ENCODE measurements around the gene TNKS1BP1. TPM values are rescaled to one million over a fixed set of nuclear protein-coding genes. Genes with fewer than 3 reads are reported as not detected.

The TNKS1BP1 gene
- polyA plus RNA-seq, 1 of the 3 experiments (the other 2 are of a cell fraction) = 43.3 TPM

- Histone ChIP-seq H3K79me2 (ENCODE audit: insufficient read depth) (peaks cover 68% of the 10 kb centered on the region), H3K36me3 (replicated peaks in 1 of 2; ENCODE audit: control insufficient read depth in 1 of 2, insufficient read depth in 2 of 2, low read length in 1 of 2) (peaks cover 17 to 50% of the 10 kb centered on the region in 2 experiments), H3K4me1 (ENCODE audit: control insufficient read depth in 1 of 2, insufficient read depth in 2 of 2, low read depth in 1 of 2, low read length in 1 of 2) (peaks cover 0 to 10% of the 10 kb centered on the region in 2 experiments; a peak in 2 of 4 replicates), H3K9me2 (no peaks in the 10 kb centered on the region), H4K20me1 (ENCODE audit: insufficient read depth) (peaks cover 35% of the 10 kb centered on the region), H3K9ac (no peak overlapping the region), H2AFZ (ENCODE audit: low read depth) (no peak overlapping the region), H3K4me3 (ENCODE audit: low read depth in 2 of 2, low read length in 1 of 2) (no peak overlapping the region), H3K4me2 (no peak overlapping the region), H3K27ac (ENCODE audit: low read depth in 2 of 2, low read length in 1 of 2) (no peak overlapping the region), H3F3A (replicated peaks; ENCODE audit: insufficient read depth) (peaks cover 8% of the 10 kb centered on the region), H3K27me3 (ENCODE audit: insufficient read depth) (no peaks in the 10 kb centered on the region), H3K9me3 (no peaks in the 10 kb centered on the region)
- POLR2A ChIA-PET = interaction anchor here (1.4 kb wide), 1 partner anchor 15 kb away, joined by 7 read pairs; no protein-coding TSS in a partner anchor
- DNase-seq = no peak
- CTCF ChIA-PET = interaction anchor here (1.3 to 2.6 kb wide), 2 partner anchors 19 to 59 kb away, joined by 3 to 10 read pairs; no protein-coding TSS in a partner anchor
- TF ChIP-seq CTCF (IDR thresholded peaks at IDR 0.05) = no peak
- TF ChIP-seq RCOR1 (IDR thresholded peaks at IDR 0.05; ENCODE audit: low read length) = no peak
- no peak for TF ChIP-seq FOSL2 (IDR thresholded peaks at IDR 0.05; ENCODE audit: borderline replicate concordance, low read depth)
- TF ChIP-seq MXI1 (IDR thresholded peaks at IDR 0.05; ENCODE audit: low read depth, low read length) = no peak
- TF ChIP-seq, protein P1, sequence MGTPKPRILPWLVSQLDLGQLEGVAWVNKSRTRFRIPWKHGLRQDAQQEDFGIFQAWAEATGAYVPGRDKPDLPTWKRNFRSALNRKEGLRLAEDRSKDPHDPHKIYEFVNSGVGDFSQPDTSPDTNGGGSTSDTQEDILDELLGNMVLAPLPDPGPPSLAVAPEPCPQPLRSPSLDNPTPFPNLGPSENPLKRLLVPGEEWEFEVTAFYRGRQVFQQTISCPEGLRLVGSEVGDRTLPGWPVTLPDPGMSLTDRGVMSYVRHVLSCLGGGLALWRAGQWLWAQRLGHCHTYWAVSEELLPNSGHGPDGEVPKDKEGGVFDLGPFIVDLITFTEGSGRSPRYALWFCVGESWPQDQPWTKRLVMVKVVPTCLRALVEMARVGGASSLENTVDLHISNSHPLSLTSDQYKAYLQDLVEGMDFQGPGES (IDR thresholded peaks at IDR 0.05; ENCODE audit: low read depth, low read length) = no peak
- TF ChIP-seq JUND (IDR thresholded peaks at IDR 0.05) = no peak
- TF ChIP-seq CHD2 (IDR thresholded peaks at IDR 0.05; ENCODE audit: low read length, partially characterized antibody) = no peak
- TF ChIP-seq GABPA (IDR thresholded peaks at IDR 0.05; ENCODE audit: low read depth) = no peak
- TF ChIP-seq TAF1 (IDR thresholded peaks at IDR 0.05; ENCODE audit: borderline replicate concordance, low read depth, low read length) = no peak
- no peak for TF ChIP-seq MEF2A (IDR thresholded peaks at IDR 0.05; ENCODE audit: borderline replicate concordance, low read depth)
- TF ChIP-seq RXRA (IDR thresholded peaks at IDR 0.05; ENCODE audit: borderline replicate concordance, low read depth) = no peak
- TF ChIP-seq, protein P2, sequence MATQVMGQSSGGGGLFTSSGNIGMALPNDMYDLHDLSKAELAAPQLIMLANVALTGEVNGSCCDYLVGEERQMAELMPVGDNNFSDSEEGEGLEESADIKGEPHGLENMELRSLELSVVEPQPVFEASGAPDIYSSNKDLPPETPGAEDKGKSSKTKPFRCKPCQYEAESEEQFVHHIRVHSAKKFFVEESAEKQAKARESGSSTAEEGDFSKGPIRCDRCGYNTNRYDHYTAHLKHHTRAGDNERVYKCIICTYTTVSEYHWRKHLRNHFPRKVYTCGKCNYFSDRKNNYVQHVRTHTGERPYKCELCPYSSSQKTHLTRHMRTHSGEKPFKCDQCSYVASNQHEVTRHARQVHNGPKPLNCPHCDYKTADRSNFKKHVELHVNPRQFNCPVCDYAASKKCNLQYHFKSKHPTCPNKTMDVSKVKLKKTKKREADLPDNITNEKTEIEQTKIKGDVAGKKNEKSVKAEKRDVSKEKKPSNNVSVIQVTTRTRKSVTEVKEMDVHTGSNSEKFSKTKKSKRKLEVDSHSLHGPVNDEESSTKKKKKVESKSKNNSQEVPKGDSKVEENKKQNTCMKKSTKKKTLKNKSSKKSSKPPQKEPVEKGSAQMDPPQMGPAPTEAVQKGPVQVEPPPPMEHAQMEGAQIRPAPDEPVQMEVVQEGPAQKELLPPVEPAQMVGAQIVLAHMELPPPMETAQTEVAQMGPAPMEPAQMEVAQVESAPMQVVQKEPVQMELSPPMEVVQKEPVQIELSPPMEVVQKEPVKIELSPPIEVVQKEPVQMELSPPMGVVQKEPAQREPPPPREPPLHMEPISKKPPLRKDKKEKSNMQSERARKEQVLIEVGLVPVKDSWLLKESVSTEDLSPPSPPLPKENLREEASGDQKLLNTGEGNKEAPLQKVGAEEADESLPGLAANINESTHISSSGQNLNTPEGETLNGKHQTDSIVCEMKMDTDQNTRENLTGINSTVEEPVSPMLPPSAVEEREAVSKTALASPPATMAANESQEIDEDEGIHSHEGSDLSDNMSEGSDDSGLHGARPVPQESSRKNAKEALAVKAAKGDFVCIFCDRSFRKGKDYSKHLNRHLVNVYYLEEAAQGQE (IDR thresholded peaks at IDR 0.05; ENCODE audit: low read depth, low read length) = no peak
- TF ChIP-seq, protein P3, sequence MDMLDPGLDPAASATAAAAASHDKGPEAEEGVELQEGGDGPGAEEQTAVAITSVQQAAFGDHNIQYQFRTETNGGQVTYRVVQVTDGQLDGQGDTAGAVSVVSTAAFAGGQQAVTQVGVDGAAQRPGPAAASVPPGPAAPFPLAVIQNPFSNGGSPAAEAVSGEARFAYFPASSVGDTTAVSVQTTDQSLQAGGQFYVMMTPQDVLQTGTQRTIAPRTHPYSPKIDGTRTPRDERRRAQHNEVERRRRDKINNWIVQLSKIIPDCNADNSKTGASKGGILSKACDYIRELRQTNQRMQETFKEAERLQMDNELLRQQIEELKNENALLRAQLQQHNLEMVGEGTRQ (IDR thresholded peaks at IDR 0.05; ENCODE audit: borderline replicate concordance, low read depth, low read length) = no peak
- TF ChIP-seq EZH2phosphoT487 (IDR thresholded peaks at IDR 0.05; ENCODE audit: borderline replicate concordance, low read depth) = no peak
- TF ChIP-seq EP300 (IDR thresholded peaks at IDR 0.05; ENCODE audit: borderline replicate concordance in 1 of 2, low read depth in 1 of 2, low read length in 1 of 2) = no peak
- no peak for TF ChIP-seq ZBTB33 (IDR thresholded peaks at IDR 0.05; ENCODE audit: borderline replicate concordance, low read depth)
- TF ChIP-seq TCF12 (IDR thresholded peaks at IDR 0.05) = no peak
- no peak for TF ChIP-seq NFIC (IDR thresholded peaks at IDR 0.05; ENCODE audit: borderline replicate concordance)
- WGBS (ENCODE audit: low lambda C conversion rate) = 96% methylated on average over 7 of the region's 10 CpGs
These were observed 16.2 kb downstream of the TNKS1BP1 start for GRCh38 chr11:57308426-57309060.
